Kasumi-1 (cell line): ENCODE measurements around the gene FMNL2.

Experiments used
- DNase-seq, 2 experiments: peaks; one replicate each; lab custom pipeline; 2025; lab: John Stamatoyannopoulos, UW

The FMNL2 gene

GRCh38 chr2:152523091-152523490 lies 188.1 kb downstream of the FMNL2 start:
- DNase-seq = no peak

DNA sequence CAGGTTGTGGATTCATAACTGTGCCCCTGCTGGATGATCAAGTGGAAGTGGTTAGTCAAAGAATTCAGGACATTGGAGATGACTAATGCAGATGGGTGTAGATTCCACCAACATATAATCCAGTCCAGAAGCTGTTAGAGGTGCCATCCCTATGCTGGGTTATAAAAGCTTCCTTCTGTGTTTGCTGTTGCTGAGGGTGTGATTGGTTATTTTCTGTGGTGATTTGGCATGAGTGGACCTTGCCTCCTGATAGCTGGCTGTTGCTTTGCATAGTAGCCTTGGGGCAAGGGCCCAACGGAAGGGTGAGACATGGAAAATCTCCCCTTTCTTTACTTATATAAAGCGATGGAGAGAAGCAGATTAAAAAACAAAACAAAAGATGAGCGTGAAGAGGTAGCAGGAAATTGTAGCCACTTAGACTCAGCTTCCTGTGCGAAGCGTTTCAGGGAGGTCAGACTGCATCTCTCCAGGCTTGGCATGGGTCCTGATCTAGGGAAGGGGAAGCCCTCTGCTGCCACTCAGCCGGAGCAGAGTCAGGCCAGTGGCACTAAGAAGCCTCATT lies 190.4 kb downstream of the FMNL2 start:
- peak in 1 of 2 experiments; percentile 15 for DNase-seq

GRCh38 chr2:152529420-152530115 lies 194.6 kb downstream of the FMNL2 start:
- DNase-seq = no peak

DNA sequence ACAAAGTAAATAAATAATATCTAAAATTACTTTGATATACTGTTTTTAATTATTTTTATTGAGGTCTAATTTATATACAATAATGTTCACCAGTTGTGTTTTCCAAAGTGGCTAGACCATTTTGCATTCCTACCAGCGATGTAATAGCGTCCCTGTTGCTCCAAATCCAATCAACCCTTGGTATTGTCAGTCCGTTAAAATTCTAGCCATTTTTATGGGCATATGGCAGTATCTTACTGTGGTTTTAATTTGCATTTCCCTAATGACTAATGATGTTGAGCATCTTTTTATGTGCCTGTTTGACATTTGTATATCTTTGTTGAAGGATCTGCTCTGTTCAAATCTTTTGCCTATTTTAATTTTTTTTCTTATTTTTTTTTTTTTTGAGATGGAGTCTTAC lies 197.3 kb downstream of the FMNL2 start:
- DNase-seq = no peak

- no peak for DNase-seq
Measured at GRCh38 chr2:152534460-152535135, 199.6 kb downstream of the FMNL2 start.

GRCh38 chr2:152537081-152537651 lies 202.2 kb downstream of the FMNL2 start:
- peak; percentile 90 to 96 for DNase-seq

GRCh38 chr2:152539424-152539823 lies 204.4 kb downstream of the FMNL2 start:
- no peak for DNase-seq

GRCh38 chr2:152541712-152542111 lies 206.7 kb downstream of the FMNL2 start:
- peak; percentile 32 to 44 for DNase-seq

DNA sequence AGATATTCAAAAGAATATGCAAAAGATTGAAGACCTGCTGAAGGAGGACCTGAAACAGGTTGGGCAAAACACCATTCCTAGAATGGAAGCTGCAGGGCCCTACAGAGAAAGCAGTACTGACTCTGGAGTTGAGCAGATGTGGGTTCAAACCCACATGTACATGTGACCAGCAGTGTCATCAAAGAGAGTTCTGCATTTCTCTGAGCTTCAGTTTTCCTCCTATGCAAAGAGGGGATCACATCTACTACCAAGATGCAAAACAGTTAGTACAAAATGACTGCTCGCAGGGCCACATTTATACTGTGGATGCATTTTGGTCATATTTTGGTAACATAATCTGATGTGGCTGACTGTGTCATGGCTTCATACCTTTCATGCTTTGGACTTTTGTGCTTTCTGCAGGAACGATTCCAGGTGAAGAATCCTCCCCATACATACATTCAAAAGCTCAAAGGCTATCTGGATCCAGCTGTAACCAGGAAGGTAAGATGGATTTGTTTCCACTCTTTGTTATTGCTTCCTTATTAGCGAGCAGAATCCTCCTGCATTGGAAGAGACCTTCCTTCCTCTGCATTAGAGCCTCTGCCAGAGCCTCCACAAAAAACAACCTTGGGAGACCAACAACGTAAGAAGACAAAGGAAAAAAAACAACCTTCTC lies 207.5 kb downstream of the FMNL2 start:
- DNase-seq = peak; percentile 20 to 32

- no peak for DNase-seq
Measured at GRCh38 chr2:152542995-152543481, 208.1 kb downstream of the FMNL2 start.

DNA sequence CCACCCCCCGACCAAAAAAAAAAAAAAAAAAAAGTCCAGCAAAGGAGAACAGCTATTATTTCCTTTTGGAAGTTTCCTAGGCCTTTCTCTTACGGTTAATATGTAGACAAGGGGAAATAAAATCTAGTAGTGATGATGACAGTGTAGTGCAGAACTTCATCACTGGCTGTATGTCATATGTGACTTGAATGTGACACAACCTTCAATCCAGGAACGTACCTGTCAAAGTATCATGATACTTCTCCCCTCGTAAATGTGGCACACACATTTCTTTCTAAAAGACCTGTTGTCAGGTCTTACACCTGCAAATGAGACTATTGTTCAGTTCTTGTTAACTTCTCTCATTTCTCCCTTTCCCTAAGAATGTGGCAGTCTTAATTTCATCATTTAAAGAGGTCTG lies 208.7 kb downstream of the FMNL2 start:
- no peak for DNase-seq

DNA sequence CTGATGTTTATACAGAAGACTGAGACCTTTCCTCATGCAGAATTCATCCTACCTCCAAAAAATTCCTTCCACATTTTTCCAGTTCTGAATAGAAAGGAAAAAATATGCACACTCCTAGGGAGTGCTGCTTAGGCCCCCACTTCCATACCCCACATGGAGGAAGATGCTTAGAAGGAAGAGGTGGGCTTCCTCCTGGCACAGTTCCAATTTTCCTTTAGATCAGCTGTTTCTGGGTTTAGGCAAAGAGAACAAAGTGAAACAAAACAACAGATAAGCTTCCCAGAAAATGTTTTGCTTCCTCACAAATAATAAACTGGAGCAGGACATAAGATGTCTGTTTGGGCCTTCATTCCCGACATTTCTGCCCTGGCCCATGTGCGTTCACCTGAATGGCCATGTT lies 209.7 kb downstream of the FMNL2 start:
- no peak for DNase-seq

GRCh38 chr2:152546230-152546837 lies 211.4 kb downstream of the FMNL2 start:
- DNase-seq = no peak

- no peak for DNase-seq
Measured at GRCh38 chr2:152548111-152548875, 213.3 kb downstream of the FMNL2 start.

- DNase-seq = no peak
Measured at GRCh38 chr2:152548996-152549395, 214.0 kb downstream of the FMNL2 start.

- DNase-seq = no peak
Measured at GRCh38 chr2:152549423-152549822, 214.4 kb downstream of the FMNL2 start.

- no peak for DNase-seq
Measured at GRCh38 chr2:152550386-152550785, 215.4 kb downstream of the FMNL2 start.

GRCh38 chr2:152552888-152553287 lies 217.9 kb downstream of the FMNL2 start:
- DNase-seq = no peak

DNA sequence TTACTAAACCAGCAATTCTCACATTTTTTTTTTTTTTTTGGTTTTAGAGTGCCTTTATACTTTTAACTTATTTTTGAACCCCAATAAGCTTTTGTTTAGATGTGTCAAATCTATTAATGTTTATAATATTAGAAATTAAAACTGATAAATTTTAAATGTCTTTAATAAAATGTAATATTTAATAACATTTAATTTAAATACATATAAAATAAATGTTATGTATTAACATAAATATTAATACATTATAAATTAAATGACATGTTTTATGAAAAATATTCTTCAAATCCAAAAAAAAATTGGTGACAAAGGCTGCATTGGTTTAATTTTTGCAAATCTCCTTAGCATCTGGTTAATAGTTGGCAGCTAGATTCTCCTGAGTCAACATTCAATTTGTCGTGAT lies 218.5 kb downstream of the FMNL2 start:
- DNase-seq = no peak

DNA sequence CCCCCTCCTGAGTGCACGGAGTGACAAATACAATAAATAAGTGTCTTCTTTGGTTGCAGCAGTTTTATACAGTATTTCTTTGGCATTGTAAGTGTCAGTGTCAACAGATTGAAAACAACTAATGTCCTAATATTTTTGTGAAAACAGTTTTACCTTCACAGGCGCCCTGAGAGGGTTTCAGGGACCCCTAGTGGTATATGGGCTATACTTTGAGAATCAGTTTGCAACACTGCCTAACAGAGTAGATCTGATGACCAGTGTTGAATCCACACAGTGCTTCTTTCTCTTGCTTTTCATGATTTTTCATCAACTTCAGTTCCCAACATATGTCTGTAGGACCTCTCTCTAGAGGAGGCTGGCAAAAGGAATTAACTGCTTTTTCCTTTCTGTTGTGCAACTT lies 220.1 kb downstream of the FMNL2 start:
- DNase-seq = peak; percentile 47 to 52

GRCh38 chr2:152556506-152556905 lies 221.5 kb downstream of the FMNL2 start:
- no peak for DNase-seq
